GM18951 (cell line): ENCODE measurements around the gene CLDND2.

Source experiments
- POLR2A ChIP-seq: IDR thresholded peaks from 4 replicates; pipeline ENCODE4 v1.6.1; 2011; ENCODE audit warnings: mild to moderate bottlenecking; ENCODE audit not compliant: insufficient read length, insufficient read depth; ENCODE audit errors: extremely low read depth
- in situ Hi-C: fragments of 300-500 bp; cut with MboI; formaldehyde crosslinking; loops from one replicate; pipeline ENCODE4 v1.12.0; 2022; ENCODE audit warnings: low sequenced_read_pairs, mixed read lengths, inconsistent platforms; ENCODE audit not compliant: unreplicated experiment

Gene CLDND2

DNA sequence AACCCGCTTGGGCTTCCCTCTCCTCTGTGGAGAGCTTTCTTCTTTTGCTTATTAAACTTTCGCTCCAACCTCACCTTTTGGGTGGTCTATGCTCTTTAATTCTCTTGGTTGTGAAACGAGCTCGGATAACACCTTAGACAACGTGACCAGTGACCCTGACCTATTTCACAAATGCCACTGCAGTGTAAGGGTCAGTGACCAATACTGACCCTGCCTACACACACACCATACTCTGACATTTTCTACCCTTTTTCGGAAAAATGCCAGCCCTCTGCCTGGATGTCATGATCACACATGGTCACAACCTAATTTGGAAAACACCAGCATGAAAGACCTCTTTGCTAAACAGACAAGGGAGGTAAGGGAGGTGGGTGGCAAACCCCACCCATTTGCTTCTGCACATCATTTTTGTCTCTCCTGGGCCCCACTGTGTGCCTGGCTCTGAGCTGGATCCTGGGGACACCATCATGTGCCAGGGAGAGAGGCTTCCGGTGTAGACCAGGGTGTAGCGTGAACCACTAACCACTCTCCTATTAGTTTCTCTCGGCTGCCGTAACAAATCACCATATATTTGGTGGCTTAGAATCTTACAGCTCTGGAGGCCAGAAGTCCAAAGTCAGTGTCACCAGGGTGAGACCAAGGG is 12.5 kb downstream of the CLDND2 start:
- in situ Hi-C loops: no loop called here
- TF ChIP-seq POLR2A: no peak

DNA sequence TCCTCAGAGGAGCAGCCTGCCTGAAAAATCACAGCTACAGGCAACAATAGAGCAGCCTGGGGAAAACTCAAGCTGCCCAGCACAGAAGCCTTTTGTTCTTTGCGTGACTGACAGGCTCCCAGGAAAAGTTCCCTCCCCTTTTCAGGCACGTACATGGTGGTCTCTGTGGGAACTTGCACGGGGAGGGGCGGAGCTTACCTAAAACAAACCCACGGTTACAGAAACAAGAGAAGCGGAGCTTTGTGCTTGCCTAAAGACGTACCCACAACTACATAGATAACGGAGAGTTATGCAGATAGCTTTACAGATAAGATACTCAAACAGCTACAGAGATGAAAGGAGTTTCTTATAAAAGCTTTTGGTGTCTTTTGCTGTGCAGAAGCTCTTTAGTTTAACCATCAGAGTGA is 14.1 kb downstream of the CLDND2 start:
- in situ Hi-C loops: no loop called here
- no peak for TF ChIP-seq POLR2A

DNA sequence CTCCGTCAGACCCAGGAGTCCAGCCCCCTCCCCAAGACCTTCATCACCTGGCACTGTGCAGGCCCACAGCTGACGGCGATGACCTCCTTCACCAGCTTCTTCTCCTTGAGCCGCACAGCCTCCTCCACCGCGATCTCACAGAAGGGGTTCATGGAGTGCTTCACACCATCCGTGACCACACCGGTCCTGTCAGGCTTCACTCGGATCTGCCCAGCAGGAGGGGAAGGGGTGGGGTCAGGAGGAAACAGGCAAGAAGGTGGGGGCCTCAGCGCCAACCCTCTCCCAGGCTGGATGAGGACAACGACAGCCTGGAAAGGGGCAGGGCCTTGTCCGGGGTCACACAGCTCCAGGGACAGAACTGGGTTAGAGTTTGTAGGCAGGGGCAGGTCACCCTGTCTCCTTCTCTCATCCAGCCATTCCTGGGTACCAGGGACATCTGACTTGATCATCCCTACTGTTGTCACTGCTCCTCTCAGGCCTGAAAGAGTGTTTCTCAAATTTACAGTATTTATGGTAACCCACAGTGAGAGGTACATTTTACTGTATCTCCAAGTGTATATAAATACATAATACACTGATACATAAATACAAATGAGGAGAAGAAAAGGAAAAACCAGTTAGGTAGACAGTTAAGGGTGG is 14.6 kb downstream of the CLDND2 start:
- no peak for TF ChIP-seq POLR2A
- in situ Hi-C loops: no loop called here

DNA sequence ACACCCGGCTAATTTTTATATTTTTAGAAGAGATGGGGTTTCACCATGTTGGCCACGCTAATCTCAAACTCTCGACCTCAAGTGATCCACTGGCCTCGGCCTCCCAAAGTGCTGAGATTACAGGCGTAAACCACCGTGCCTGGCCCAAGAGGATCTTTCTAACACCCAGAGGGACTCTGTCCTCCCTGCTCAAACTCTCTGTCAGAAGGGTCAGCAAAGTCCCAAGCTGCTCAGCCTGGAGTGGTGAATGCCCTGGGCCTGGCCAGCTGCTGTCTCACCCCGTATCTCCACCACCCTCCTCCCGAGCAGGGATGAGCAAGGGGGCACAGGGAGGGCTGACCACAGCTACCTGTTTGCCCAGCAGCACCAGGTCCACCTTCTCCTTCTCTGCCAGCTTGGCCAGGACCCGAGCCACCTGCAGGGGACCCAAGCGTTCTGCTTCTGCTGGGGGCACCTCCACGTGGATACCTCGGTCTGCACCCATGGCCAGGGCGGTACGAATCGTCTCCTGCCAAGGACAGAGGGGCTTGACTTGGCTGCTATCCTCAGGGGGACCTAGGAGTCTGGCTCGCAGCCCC is 15.9 kb downstream of the CLDND2 start:
- no peak for TF ChIP-seq POLR2A
- in situ Hi-C loops: no loop called here

DNA sequence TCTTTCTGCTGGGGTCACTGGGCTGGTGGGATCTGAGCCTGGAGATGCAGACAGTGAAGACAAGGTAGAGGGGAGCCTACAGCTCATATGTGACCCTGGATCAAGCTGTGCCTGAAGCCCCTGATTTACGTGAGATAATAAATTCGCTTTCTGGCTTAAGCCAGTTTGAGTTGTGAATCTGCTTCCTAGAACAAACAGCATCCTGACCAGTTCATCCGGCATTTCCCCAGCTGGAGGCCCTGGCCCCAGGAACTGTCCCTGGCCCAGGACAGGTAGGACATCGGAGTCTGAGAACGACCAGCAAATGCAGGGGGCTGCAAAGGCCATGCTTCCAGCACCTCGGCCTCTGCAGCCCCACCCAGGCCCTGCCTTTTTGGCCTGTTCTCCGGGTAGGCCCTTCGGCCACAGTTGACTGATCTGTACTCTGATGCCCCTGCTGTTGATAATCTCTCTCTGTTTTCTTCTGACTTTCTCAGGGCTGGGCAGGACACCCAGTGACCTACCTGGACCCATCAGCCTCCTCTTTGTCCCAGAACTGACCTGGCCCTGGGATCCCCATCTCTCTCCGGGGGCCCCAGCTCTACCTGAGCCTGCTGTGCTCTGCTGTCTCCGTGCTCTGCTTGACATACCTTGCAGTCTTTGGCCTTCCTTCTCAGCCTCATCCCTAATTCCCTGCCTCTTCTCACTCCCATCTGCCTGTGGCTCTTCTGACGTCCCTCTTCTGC is 17.4 kb downstream of the CLDND2 start:
- TF ChIP-seq POLR2A: no peak
- in situ Hi-C loops: no loop called here

DNA sequence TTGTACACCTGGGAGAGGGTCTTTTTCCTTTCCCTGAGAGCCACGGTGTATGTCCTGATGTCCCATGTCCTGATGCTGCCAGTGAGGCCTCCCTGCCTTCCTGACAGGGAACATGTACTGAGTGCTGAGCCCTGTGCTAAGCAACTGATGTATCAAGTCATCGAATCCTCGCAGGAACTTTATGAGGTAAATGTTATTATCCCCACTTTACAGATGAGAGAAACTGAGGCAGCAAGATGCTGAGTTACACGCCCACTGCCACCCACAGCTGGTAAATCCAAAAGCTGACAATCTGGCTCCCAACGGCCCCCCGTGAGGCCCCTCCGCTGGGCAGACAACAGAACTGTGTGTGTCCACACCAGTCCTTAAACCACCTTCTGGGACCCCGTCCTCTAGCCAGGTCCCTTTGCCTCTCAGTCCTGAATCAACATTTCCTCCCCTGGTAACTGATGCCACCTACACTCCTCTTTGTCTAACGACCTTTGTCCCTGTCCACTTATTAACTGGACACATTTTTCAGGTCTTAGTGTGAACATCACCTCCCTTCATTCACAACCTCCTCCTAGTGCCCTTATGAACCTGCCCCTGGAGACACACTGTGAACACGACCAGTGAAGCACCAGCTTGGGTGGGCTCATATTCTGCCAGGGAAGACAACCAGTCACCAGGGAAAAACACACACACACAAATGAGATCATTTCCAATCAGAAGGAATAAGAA is 21.4 kb downstream of the CLDND2 start:
- in situ Hi-C loops: no loop called here
- no peak for TF ChIP-seq POLR2A

DNA sequence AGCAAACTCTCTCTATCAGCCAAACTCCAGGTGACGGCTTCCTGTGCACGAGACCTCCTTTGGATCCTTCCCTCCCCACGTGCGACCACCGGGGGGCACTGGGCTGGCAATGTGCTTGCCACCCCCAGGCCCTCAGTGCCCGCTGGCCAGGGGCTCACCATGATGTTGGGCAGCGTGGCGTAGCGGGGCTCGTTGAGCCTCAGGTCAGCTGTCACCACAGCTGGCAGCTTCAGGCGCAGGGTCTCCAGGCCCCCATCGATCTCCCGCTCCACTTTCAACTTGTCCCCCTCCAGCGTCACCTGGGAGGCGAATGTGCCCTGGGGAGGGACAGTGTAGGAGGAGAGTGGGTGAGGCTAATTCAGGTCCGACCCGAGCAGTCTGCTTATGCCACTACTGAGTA is 22.1 kb downstream of the CLDND2 start:
- TF ChIP-seq POLR2A: no peak
- in situ Hi-C loops: no loop called here

DNA sequence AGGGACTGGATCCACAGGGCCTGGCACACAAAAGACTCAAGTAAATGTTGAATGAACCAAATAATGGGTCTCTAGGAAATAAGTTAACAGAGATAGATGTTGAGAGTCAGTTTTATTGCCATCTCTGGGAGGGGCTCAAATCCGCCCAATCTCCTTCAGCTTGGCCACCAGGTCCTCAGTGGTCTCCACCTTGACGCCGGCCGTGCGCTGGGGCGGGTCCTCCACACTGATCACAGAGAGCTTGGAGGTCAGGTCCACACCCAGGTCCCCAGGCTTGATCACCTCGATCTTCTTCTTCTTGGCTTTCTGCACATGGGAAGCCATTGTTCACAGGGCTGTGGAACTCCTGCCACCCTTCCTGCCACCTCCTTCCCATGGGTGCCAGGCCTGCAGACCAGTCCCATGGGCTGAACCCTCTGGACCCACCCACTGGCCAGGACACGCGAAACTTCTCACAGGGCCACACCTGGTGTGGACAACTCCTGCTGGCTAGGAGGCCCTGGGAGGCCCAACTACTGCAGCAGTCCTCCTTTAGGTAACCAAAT is 23.7 kb downstream of the CLDND2 start:
- in situ Hi-C loops: no loop called here
- no peak for TF ChIP-seq POLR2A

DNA sequence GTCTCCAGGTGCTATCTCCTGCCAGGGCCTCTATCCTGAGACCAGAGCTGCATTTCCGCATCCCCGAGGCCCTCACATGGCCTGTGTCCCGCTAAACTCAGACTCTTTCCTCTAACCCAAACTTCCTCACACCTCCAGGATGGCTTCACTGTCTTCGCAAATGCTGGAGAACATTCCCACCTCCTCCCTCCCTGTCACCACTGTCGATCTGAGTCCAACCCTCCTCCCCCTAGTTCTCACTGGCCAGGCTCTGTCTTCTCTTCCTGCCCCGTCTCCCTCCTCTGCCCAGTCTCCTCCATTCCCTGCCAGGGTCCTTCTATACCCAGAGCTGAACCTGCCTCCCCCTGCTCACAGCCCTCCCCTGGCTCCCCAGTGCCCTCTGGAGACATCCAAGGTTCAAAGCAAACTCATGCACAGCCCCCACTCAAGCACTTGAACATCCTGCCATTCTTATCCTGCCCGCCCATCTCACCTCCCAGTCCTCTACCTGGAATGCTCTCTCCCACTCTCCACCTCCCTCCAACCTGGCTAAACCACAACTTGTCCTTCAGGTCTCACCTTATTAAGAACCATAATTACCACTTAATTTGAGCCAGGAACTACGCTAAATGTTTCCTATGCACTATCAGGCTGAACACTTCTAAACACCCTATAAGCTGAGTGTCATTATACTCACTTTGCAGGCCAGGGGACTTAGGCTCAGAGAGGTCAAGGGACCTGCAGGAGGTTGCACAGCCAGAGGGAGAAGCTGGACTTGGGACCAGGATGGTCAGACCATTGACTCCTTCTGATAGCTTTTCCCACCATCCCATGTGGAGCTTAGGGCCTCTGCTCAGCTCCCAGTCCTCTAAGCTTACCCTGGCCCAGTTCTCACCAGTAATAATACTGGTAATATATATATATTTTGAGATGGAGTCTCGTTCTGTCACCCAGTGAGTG is 25.9 kb downstream of the CLDND2 start:
- in situ Hi-C loops: no loop called here
- no peak for TF ChIP-seq POLR2A

DNA sequence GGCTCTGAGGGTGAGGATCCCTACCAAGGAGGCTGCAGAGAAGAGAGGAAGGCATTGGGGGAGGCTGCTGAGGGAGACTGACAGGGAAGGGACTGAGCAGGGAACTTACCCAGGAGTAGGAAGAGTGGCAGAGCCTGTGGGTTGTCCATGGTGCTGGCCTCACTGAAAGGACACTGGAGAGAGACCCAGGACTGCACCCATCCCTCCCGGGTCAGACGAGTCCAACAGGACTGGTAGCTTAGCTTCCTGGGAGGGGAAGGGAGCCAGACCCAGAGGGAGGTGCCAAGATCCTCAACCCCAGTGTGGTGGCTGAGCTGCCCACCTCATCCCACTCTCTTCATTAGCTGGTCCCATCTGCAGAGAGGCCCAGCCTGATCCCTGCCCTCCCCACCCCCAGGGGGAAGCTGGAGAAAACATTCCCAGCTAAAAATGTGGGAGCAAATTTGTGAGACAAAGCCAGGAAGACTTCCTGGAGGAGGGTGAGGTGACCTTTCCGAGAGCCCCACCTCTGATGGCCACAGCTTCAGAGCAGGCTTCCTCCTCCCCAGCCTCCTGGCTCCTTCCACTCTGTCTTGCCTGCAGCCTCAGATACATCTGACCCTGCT is 26.7 kb downstream of the CLDND2 start, which contains the start of gene VSIG10L:
Gene VSIG10L (minus strand): TSS at position 164 of the 605 bp plus-strand sequence. CDS start 15 bp downstream, at position 149.
- TF ChIP-seq POLR2A: no peak
- in situ Hi-C loops: no loop called here

DNA sequence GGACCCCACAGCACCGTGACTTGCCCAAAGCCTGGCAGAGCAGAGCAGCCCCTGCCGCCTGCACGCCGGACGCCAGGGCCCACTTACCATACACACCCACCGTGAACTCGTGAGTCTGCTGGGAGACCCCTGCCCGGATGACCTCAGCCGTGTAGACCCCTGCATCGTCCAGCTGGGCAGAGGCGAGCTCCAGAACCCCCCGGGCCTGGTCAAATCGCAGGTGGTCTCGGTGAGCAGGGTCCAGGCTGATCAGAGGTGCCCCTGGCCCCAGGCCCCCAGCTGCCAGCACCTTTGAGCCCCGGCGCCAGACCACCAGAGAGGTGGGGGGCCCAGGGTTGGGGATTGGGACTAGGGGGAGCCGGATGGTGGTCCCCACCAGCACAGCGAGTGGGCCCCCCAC is 27.7 kb downstream of the CLDND2 start:
- no peak for TF ChIP-seq POLR2A
- in situ Hi-C loops: no loop called here
